Breast epithelium (tissue), 3 donors: ENCODE measurements around the gene DNAJC27.

Source experiments
- POLR2A ChIP-seq: fragments of 450-650 bp; IDR thresholded peaks from one replicate; pipeline ENCODE4 v1.6.1; 2016; ENCODE audit warnings: antibody characterized with exemption, mild to moderate bottlenecking, moderate library complexity
- POLR2AphosphoS5 ChIP-seq, 3 donors: sonication (generic); formaldehyde crosslinking; IDR thresholded peaks; one replicate each; pipeline ENCODE4 v1.6.1; 2017; ENCODE audit warnings: antibody characterized with exemption in 3 of 3
- TF ChIP-seq, protein P1 (sequence below), 3 donors: fragments of 450-650 bp; IDR thresholded peaks; one replicate each; pipeline ENCODE4 v1.5.1; 2016 to 2017; ENCODE audit warnings: antibody characterized with exemption in 3 of 3, mild to moderate bottlenecking in 3 of 3, moderate library complexity in 3 of 3

DNA sequence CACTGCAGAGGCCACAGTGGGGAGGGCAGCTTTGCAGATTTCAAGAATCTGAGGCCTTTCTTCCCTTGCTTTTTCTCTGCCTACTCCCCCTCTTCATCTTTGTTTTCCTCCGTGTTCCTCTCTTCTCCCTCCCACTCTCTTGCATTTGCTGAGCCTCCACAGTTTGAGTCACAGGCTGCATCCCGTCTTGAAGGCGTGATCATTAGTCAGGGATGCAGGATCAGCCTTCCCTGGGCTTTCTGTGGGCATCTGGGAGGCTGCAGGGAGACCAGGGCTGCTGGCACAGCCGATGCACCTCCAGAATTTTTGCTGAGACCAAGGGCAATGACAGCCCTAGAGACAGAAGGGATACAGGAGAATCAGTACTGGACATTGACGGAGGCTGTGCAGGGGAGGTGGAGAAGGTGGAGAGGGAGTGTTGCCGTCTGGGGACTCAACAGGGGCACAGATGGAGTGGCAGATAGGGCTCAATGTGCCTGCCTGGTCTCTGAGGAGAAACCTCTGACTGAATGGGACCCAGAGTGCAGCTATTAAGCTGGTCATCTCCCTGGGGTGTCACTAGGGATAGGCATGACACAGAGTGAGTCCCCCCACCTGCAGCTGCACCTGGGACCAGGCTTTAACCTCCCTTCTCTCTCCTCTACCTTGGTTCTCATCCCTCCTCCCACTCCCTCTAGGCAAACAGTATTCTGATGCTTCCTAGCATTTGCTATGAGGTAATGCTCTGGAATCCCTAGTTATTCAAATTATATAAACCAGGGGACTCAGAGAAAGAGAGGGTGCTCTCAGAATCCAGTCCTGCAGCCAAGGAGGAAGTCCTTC lies 29.0 kb upstream of the DNAJC27 start:
- no peak for TF ChIP-seq POLR2AphosphoS5 (IDR thresholded peaks at IDR 0.05)
- TF ChIP-seq, protein P1, sequence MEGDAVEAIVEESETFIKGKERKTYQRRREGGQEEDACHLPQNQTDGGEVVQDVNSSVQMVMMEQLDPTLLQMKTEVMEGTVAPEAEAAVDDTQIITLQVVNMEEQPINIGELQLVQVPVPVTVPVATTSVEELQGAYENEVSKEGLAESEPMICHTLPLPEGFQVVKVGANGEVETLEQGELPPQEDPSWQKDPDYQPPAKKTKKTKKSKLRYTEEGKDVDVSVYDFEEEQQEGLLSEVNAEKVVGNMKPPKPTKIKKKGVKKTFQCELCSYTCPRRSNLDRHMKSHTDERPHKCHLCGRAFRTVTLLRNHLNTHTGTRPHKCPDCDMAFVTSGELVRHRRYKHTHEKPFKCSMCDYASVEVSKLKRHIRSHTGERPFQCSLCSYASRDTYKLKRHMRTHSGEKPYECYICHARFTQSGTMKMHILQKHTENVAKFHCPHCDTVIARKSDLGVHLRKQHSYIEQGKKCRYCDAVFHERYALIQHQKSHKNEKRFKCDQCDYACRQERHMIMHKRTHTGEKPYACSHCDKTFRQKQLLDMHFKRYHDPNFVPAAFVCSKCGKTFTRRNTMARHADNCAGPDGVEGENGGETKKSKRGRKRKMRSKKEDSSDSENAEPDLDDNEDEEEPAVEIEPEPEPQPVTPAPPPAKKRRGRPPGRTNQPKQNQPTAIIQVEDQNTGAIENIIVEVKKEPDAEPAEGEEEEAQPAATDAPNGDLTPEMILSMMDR (IDR thresholded peaks at IDR 0.05), result no peak
- no peak for TF ChIP-seq POLR2A
